ENCODE results near the gene DLGAP1.

- no peak for TF ChIP-seq POLR2A (IDR thresholded peaks at IDR 0.05)
- no peak for TF ChIP-seq CTCF (IDR thresholded peaks at IDR 0.05)
- TF ChIP-seq EP300 (IDR thresholded peaks at IDR 0.05): no peak
Measured at GRCh38 chr18:4453874-4454536, 1.1 kb downstream of the DLGAP1 start.
